ENCODE data around the gene APPL2.
"Not testable (repeated sequence)": the region's sequence is repeated elsewhere in the genome, so short reads cannot be mapped to it uniquely, and the experiment has no call there.

The APPL2 gene

GRCh38 chr12:105183976-105184375, 52.0 kb downstream of the APPL2 start:
- not testable (repeated sequence) for DNase-seq

- DNase-seq: not testable (repeated sequence)
Observed at GRCh38 chr12:105183406-105183805, 52.6 kb downstream of the APPL2 start.

- DNase-seq: not testable (repeated sequence)
Observed at GRCh38 chr12:105179114-105179513, 56.9 kb downstream of the APPL2 start.

- no peak for DNase-seq
Observed at GRCh38 chr12:105177208-105177607, 58.8 kb downstream of the APPL2 start.

GRCh38 chr12:105175397-105175990, 60.5 kb downstream of the APPL2 start:
- DNase-seq: no peak

- DNase-seq: no peak
Observed at GRCh38 chr12:105171691-105172436, 64.1 kb downstream of the APPL2 start.

- no peak for DNase-seq
Observed at GRCh38 chr12:105170139-105170538, 65.8 kb downstream of the APPL2 start.

- no peak for DNase-seq
Observed at GRCh38 chr12:105168006-105168405, 68.0 kb downstream of the APPL2 start.

DNA sequence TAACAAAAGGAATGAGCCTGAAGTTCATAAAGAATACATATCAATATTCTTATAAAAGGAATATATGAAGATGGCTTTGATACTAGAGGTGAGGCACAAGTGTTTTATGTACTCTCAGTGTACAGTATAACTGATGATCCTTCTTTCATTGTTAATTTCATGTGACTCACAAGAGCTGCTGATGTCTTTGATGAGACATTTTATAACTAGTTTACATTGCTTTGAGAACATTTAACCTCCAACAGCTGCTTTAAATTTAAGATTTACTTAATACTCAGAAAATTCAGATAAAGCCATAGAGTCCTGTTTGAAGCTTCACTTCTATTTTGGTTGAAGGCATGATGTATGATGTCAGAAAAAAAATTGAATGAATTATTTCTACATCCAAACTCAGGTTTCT, 68.6 kb downstream of the APPL2 start:
- no peak for DNase-seq

DNA sequence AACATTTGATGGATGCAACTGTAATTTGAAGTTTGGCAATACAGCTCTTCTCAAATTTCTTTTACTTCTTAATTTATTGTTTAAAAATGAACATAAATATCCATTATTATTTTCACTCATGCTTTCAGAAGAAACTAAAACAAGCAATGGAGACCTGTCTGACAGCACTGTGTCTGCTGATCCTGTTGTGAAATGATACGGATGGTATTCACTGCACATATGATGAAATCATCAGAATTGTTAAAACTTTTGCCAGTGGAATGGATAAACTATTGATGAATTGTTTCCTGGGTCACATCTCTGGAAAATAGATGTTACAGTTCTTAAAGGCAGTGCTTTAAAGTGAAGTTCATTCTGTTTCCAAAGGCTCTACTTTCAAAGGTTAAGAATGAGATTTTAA, 69.2 kb downstream of the APPL2 start:
- DNase-seq: no peak

DNA sequence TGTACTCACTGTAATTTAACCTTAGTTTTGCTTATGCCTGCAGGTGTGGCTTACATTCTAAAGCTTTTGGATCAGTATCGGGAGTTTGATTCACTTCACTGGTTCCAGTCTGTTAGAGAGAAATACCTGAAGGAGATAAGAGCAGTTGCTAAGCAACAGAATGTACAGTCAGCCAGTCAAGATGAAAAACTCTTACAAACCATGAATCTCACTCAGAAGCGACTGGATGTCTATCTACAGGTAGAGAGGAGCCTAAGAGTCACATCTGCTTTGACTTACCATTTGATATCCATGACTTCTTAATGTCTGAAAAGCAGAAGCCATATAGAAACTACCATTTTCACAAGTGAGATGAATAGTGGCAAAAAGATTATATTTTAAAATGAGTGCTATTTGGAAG, 71.9 kb downstream of the APPL2 start:
- no peak for DNase-seq

- DNase-seq: no peak
Observed at GRCh38 chr12:105162174-105162573, 73.8 kb downstream of the APPL2 start.

- DNase-seq: no peak
Observed at GRCh38 chr12:105158876-105159275, 77.1 kb downstream of the APPL2 start.

DNA sequence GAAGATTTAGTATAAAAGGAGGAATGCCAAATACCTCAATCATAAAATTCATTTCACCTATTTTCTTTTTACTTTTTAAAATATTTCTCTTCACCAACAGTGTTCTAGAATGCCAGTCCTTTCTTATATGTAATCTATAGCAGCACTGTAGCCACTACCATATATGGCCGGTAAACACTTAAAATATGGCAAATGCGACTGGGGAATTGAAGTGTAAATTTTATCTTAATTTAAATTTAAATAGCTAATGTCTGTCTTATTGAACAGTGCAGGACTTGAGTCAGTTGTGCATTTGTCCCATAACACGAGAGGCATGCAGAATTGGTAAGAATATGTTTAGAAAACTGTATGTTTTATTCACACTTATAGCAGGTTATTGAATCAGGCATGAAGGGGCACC, 78.4 kb downstream of the APPL2 start:
- DNase-seq: no peak

- no peak for DNase-seq
Observed at GRCh38 chr12:105156260-105156659, 79.7 kb downstream of the APPL2 start.

DNA sequence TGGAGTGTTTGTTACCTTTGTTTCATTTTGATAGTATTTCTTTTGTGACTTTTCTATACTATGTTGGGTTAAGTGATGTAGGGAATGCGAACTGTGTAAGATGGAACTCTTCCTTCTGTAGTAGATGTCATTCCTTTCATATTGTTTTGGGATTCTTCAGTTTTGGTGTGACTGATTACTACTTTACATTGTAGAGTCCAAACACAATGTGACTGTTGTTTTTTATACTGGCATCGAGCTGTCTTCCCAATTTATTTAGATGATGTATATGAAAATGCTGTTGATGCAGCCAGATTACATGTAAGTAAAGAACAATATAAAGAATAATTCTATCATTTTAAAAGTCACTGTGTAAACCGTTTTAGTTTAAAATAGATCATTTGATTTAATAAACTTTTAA, 93.7 kb downstream of the APPL2 start:
- no peak for DNase-seq

DNA sequence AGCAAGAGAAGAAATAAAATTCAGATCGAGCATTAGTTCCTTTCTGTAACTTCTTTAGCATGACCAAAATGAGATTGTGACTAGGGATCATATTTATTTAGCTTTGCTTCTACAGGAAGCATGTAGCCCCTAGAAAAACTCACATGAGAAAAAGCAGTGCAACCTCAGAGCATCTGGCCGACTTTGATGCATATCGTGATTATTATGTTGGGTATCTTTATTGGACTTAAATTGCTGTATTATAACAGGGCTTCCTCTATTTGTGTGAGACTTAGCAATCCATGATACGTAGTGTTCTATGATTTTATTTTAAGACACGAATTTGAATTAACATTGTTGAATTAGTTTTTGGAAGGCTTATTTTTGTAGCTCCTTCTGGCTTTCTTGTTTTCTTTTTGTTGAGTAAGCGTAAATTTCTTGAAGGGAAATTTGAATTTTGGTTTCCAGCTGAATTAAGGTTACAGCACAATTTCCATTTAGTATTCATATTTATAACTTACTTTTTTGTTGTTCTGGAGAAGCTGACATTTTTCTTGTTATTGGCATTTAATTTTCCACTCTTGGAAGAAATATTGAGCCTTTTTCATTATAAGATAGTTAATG, 94.6 kb downstream of the APPL2 start:
- no peak for DNase-seq

DNA sequence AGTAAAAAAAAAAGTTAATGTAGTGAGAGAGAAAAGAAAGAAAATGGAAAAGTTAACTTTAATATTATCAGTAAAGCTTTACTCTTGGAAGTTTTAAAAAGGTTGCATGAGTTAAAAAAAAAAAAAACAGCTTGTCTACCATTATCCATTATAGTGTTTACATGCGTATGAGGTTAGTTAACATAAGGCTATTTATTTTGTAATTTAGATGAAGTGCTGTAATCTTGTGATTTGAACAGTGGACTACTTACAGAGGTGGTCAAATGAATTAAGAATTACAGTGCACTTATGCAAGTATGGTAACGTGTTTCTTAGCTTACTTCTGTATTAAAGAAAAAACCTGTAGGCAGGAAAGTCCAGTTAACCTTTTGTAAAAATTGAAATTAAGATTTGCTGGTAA, 97.7 kb downstream of the APPL2 start:
- no peak for DNase-seq

Data from midbrain (tissue), 1 donor.